T-helper 1 cell treated with Interleukin-12 subunit alpha and Interleukin-12 subunit beta and Interleukin-4 antibody, amounts not matched to agents 30 μg/mL and 1 μg/mL, for 36 hours (primary cell): ENCODE results near the gene BCL7A.

Experiments
- H3K27ac Mint-ChIP-seq: one replicate; pipeline ENCODE4 v1.8.0; 2021; ENCODE audit warnings: mild to moderate bottlenecking, mixed read lengths
- H3K27me3 Mint-ChIP-seq: one replicate; pipeline ENCODE4 v1.8.0; 2021; ENCODE audit warnings: low read depth, mixed read lengths
- H3K36me3 Mint-ChIP-seq: one replicate; pipeline ENCODE4 v1.8.0; 2021; ENCODE audit warnings: low read depth, mixed read lengths
- H3K4me1 Mint-ChIP-seq: one replicate; pipeline ENCODE4 v1.8.0; 2021; ENCODE audit warnings: low read depth, mixed read lengths
- H3K4me3 Mint-ChIP-seq: one replicate; pipeline ENCODE4 v1.8.0; 2021; ENCODE audit warnings: mild to moderate bottlenecking, moderate library complexity, mixed read lengths
- H3K9me3 Mint-ChIP-seq: one replicate; pipeline ENCODE4 v1.8.0; 2021; ENCODE audit warnings: mixed read lengths

The BCL7A gene

DNA sequence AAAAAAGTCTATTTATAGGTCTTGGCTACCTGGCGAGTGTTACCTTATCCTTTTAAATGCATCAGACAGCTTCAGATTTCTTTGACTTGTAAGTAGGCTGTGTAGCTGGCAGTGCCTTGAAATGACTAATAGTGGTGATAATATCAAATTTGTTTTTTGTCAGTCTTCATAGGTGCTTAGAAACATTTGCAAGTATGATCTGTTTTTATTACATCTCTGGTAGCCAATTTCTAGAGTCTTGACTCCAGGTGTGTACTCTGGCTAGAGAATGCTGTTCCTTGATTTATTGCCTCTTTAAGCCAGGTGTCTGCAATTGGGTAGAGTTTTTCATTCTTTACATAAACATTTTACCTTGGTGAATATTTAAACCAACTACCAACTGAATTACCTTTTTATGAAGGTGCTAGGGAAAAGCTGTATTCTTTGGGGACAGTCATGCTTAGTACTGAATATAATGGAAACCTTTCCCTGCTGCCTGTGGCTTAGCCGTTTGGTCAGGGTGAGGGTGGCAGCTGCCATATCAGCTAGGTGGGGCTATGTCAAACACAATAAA, 89.5 kb downstream of the BCL7A start:
- H3K9me3 Mint-ChIP-seq: no peaks in the 10 kb centered on the region
- H3K36me3 Mint-ChIP-seq: peaks cover 5% of the 10 kb centered on the region
- H3K27ac Mint-ChIP-seq: no peak overlapping the region
- peaks cover 26% of the 10 kb centered on the region for H3K4me1 Mint-ChIP-seq
- no peak overlapping the region for H3K4me3 Mint-ChIP-seq
- no peaks in the 10 kb centered on the region for H3K27me3 Mint-ChIP-seq
